Left renal cortex interstitium (tissue), 4 donors: ENCODE measurements around the gene TRABD2B. TPM values are rescaled to one million over a fixed set of nuclear protein-coding genes. Genes with fewer than 3 reads are reported as not detected.

Experiments
- DNase-seq, 4 donors: peaks; one replicate each; pipeline ENCODE4 v3.0.0-alpha.2; 2013; ENCODE audit warnings: low read depth in 4 of 4, low spot score in 2 of 4, missing footprints in 1 of 4
- polyA plus RNA-seq, 4 donors: library from polyadenylated mRNA; unstranded; fragments of 120-200 nt; gene quantifications; one replicate each; pipeline ENCODE4 v1.2.1, GENCODE V29; 2013; ENCODE audit not compliant: insufficient read length in 4 of 4

The TRABD2B gene
- polyA plus RNA-seq, 4 donors, result 13.9 to 29.5 (median 23.1) TPM

DNA sequence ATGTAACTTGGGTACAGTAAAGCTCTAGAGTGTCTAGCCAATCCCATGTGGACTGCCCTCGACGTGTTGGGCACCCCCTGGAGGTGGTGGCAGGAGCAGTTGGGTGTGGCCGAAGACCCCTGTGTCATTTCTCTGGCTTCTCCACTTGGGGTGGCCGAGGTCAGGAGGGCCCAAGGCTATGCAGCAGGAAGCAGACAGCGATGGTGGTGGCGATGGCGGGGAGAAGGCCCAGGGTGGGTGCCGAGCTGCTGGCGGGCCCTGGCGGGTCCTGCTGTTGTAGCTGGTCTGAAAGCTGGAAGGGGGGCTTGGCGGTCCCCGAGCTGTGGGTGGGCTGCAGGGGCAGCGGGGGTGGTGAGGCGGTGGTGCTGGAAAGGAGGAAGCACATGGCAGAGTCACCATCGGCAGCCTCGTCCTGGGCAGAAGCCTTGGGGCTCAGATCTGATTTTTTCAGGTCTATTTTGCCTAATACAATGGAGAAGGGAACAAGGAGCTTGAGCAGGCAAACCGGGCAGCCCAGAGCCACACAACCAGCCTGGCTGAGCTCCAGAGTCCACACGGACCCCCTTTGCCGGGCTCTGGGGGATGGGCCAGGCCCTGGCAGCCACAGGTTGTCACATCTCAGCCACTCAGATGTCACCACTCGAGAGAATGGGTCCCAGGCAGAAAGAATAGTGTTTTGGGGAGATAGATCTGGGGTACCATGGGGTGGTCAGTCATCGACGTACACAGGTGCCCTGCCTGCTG, 231.3 kb downstream of the TRABD2B start:
- DNase-seq, result no peak

DNA sequence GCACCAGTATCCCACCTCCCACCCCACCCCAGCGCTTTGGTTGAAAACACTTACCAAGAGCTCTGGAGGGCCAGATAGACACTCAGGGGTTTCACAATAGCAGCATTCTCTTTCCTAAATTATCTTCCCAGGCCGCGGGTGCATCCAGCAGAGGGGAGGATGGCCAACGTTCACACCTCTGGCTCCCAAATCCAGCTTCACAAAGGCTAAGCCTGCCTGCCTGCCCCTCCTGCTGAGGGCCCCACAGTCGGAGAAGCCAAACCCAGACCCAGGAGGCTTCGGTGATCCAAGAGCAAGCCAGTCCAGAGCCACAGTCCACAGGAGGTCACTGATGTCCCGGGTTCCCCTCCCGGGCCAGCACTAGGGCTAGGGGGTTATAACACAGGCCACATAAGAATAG, 231.9 kb downstream of the TRABD2B start:
- no peak for DNase-seq

DNA sequence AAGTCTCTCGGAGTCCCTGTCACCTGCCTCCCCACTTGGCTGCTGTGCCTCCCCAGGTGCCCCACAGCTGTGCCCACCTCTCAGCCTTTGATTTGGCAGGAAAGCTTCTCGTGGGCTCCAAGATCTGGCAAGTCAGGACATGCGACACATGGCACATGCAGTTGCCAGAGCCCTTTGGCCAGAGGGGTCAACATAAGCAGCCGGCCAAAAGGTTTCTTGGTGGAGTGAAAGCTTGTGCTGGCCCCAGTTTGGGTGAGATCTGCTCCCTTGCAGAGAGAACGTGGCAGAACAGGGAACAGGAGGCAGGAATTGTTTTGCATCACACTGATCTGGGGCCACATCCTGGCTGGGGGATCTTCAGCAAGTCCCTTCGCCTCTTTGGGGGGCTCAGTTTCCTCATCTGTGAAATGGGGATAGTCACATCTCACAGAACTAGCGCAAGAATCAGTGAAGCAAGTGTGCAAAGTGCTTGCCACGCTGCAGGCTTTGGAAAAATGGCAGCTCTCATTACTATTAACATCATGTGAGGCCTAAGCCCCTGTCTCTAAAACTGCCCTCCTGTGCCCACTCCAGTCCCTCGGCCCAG, 232.6 kb downstream of the TRABD2B start:
- DNase-seq, result no peak

DNA sequence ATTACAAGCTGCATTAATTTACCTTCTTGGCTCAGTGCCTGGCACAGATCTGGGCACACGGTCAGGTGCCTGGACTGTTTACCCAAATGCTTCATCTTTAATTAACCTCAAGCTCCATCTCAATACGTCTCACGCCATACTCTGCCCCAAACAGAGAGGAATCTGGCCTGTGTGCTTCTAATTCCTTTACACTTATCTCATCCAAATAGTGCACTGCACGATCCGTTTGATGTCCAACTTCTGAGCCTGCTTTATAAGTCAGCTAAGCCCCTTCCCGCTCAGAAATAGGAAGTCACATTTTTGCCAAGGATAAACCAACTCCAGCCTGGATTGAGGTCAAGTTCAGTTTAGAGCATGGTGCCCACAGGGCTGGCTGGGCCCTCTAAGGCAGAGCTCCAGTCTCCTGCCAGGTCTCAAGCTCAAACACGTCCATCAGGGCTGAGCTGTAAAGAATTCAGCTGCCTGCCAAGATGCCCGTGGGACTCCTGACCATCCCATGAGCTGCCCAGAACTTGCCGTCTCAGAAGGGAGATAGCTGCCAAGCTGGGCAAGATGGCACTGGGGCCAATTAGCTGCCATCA, 233.5 kb downstream of the TRABD2B start:
- no peak for DNase-seq

DNA sequence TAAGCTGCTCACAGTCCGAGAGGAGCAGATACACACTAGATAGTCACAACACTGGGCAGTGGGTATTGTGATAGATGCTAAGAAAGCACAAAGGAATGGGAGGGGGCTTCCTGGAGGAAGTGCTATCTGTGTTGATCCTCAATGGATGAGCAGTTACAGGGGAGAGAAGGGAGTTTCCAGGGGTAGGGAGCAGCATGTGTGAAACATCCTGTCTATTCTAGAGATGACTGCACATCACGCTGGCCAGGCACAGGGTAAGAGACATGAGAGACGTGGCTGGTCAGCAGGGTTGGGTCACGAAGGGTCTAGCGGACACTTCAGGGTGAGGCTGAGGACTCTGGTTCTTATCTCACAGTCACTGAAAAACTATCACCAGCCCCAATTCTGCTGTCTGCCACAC, 235.2 kb downstream of the TRABD2B start:
- no peak for DNase-seq

DNA sequence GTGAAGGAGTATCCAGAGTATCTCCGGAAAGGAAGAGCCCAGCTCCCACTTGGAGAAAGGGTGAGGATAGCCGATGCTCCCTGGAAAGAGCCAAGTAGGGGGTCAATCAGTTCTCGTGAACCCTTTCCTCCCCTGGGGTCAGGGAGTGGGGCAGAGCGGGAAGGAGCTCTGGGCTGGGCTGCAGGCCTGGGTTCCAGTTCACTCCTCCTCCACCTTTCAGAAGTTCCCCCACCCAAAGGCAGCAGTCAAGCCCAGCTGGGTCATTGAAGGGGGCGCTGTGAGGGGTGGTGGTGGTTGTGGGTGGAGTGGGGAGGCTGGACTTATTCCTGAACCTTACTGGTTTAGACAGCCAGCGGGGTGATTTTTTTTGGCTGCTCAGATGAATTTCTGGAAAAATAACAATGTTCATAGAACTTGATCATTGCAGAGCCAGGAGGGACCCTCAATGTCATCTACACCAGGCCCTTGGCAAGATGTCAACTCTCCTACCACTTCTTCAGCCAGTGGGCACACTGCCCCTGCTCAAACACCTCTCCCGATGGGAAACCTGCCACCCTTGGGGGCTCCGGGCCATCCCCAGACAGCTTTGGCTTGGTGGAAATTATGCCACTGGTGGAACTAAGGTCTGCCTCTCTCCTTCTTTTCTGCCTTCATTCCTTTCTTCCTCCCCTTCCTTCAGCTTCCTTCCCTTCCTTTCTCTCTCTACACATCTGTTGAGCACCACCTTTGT, 235.8 kb downstream of the TRABD2B start:
- no peak for DNase-seq

DNA sequence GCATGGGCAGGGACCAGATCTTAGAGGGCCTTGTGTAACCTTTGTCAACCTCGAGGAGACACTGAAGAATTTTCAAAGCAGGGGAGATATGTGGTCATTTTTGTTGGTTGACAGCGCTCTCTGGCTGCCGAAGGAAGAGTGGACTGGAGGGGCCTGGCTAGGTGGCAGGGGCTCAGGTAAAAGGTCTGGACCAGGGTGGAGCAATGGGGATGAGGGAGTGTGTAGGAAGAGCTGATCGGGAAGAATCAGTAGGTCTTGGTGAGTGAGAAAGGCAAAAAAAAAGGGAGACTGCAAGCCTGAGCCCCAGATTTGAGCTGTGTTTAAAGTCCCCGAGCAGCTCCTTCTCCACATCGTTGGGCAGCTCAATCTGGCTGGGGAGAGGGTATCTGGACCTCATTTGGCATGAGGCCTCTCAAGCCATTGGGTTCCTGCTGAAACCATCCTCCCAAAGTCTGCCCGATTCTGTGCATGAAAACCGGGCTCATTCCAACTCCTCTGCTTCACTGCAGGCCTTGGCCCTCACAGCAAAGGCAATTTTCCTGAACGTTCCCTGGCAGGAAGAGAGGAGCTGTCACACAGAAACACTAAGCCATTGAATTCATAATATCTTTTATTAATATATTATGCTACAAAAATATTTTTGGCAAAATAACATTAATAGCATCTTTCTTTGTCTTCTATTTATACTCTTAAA, 237.1 kb downstream of the TRABD2B start:
- no peak for DNase-seq

DNA sequence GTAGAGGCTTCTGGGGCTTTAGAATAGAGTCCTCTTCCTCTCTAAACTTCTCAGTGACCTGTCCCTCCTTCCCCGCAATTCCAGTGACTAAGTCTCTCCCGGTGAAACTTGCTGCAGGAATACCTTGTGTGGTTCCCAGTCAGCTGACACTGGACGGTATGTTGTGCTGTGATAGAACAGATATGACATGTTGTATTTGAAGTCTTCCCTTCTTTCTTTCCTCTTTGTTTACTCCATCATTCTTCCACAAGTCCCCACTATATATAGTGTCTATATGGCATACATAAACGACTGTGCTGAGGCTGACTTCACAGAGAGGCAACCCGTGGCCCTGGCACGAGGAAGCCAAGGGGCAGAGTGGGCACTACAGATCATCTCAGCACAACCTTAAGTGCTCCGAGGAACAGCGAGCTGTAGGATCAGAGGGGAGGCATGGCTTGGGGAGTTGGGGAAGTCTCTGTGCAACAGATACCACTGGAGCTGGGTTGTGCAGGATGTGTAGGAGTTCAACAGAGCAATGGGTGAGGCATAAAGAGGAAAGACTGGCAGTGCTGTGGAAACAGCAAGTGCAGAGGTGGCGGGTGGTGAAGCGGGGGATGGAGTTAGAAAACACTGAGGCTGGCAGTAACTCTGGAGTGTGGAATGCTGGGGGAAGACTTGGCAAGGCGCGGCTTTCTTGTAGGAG, 237.8 kb downstream of the TRABD2B start:
- DNase-seq, result no peak

DNA sequence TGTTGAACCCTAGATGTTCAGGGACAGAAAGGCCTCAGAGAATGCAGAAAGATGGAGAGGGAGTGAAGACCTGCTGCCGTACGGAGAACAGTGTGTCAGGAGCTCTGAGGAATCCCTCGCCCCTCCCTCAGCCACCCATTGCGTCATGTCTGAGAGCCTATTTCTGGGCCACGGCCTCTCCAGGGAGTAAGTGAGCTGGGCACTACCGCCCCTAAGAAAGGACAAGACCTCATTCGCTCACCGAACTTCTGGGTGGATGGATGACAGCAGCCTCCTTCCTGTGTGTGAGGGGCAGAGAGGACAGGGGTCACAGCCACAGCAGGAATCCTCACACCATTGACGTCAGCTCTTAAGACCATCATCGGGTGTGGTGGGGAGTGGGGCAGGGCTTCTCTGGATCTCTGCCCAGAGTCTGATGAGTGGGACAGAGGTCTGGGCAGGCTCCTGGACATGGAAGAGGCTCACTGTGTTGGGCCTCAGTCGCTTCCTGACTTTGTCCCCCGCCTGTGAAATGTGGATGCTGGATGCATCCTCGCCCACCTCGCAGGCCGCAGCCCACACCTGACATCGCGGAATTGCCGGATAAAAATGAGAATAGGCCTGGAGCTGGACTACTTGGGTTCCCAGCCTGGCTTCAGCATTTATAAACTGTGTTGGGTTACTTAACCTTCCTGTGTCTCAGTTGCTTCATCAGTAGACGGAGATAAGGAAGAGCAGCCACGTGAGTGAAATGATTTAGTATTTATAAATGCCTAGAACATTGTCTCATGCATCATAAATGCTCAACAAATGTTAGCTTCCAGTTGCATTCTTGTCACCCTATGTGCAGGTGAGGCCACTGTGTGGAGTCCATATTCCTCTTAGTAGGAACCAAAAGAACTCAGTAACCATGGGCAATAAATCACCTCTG, 238.6 kb downstream of the TRABD2B start:
- no peak for DNase-seq

DNA sequence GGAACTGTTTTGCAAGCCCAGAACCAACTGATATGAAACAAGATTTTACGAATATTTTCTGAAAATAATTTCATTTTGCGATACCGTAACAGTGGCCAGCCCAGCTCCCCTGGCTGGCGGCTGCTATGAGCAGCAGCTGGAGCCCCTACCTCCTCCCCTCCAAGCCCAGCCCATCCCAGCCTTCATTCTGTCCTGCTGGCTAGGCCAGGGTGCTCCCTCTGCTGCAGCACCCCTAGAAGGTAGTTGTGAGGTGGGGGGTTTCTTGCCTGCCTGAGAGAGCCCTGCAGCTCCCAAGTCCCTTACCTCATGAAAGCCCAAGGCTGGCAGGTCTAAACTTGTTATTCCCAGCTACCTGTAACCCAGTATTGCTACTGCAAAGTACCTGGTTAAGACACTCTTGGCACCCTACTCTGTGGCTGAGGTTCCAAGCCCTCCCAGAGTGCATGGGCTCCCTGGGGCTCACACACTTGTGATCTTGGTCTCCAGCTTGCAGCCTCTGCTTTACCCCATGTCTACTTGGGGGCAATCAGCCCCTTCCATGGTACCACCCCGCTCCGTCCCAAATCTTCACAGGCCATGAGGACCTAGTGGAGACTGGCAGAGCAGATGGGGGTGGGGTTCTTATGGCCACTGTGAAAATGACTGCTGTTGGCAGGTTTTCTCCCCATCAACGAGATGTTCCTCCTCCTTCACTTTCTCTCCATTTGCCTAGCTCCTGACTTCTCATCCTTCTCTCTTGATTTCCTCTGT, 239.8 kb downstream of the TRABD2B start:
- DNase-seq, result no peak

DNA sequence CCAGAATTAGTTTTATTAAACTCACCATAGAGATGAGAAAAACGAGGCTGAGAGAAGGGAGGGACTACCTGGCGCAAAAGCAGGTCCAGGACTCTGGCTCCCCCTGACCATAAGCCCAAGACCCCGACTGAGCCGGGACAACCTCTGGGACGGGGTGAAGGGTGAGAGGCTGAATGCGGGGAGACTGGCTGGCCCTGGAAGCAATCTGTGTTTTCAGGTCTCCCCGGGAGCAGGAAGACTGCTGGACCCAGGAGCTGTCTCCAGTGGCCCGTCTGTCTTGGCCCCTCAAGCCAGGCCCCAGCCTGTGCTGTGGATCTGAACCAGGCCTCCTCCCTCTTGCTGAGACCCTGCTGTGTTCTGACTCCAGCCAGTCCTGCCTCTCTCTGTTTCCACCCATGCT, 240.8 kb downstream of the TRABD2B start:
- no peak for DNase-seq

DNA sequence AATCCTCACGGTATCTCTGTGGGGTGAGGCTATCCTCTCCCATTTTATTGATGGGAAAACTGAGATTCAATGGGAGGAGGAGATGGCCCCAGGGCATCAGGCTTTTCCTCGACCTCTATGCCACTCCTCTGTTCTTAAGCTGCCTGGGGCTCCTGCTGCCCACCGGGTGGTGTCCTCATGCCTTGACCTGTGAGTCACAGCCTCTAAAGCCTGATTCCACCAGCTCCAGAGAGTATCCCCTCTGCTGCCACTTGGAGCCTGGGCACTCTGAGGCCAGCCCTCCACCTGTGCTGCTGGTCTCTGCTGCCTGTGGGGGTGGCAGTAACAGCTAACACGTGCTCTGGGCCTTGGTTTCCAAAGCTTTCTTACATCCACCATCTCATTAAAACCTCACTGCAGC, 241.2 kb downstream of the TRABD2B start:
- DNase-seq, result no peak

DNA sequence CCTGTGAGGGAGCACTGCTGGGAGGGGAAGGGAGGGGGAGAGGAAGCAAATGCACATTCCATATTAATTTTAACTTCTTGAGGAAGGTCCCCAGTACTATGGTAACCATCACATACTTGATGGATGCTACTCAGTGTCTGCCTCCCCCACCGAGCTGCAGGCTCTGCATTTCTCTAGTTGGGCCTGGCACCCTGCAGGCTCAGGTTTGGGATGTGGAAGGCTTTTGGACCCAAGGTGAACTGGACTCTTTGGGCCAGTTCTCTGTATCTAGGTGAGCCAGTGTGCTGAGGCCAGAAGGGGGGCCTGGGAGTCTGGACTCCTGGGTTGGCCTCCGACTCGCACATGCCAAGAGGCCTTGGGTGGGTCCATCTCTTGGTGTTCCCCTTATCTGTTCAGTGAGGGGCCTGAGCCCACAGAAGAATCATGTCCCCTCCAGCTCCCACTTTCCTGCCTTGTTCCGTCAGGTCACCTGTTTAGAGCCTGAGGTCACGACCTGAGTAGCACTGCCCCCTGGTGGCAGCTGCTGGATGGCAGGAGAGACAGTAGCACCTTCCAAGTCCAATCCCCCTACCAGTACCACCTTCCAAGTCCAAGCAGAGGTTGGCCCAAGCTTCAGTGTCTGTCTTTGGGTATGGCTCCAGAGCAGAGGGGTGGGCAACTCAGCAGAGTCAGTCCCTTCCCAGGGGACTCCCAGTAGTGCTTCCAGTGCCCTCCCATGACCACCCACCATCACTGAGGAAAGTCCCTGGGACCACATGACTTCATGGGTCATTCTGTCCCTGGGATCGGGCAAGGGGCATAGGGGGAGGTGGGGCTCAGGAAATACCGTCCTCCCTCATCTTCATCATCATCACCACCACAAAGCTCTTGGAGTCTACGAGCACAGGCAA, 241.8 kb downstream of the TRABD2B start:
- DNase-seq, result no peak

DNA sequence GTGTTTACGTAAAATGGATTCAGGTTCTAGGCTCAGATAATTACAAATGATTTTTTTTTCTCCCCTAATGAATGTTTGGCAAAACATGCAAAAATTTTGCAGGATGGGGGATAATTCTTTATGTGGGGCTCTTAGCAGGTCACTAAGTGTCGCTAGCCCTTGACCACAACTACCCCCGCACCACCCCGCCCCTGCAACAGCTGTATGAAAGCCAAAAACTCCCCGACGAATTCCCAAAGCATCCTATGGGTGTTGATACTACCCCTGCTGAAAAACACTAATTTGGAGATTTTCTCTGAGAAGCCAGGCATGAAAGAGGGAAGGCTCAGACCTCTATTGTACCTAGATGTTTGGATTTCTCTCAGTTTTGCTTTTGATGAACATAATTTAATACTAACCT, 243.0 kb downstream of the TRABD2B start:
- DNase-seq, result no peak

DNA sequence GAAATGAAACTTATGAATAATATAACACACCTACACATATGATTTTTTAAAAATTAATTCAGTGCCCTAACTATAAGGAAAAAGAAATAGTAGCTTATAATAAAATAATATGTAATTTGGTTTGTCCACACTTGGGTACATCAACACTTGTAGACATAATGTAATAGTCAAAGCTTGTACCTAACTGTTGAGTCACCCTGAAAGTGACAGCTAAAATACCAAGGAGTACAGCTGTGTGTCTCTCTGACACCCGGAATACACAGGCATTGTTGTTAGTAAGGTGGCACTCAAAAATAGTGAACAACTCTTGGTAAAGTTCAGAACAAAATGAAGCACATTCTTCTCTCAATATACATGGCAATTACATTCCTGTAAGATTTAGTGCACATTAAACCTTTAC, 243.4 kb downstream of the TRABD2B start:
- no peak for DNase-seq

DNA sequence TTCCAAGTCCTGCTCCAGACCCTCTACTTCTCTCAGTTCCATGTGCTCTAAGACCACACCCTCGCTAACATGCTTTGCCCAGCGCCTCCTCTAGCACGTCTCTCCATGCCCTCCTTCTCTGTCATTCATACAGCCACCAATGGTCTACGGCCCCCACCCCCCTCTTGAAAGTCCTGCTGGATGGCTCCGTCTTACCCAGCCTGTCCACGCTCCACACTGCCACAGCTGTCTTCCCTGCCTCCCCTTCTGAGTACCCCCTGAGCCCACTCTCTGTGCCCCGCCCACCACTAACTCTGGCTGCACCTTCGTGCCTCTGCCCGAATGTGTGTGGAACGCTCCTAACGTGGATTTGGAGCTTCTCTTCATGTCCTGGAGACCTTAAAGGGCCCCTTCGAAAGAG, 244.6 kb downstream of the TRABD2B start:
- no peak for DNase-seq

DNA sequence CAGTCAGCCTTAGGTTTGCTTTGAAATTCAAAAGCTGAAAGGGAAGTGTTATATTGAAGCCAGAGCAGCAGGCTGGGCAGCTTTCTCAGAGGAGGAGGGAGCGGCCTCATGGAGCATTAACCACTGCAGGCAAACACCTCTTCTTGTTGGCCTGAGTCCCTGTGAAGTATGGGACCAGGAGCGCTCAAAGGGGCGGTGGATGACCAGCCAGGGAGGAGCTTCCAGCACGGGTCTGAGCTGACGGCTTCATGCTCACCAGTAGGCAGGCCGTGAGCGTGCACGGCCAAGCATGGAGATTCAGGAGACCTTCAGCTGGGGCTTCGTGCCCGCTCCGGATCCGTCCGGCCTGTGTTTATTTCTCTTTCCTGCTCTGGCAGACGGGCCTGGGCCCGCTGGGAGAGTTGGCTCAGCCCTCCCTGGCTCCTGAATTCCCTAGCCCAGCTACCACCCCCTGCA, 245.2 kb downstream of the TRABD2B start:
- peak in 1 of 4 donors; percentile 47 for DNase-seq

DNA sequence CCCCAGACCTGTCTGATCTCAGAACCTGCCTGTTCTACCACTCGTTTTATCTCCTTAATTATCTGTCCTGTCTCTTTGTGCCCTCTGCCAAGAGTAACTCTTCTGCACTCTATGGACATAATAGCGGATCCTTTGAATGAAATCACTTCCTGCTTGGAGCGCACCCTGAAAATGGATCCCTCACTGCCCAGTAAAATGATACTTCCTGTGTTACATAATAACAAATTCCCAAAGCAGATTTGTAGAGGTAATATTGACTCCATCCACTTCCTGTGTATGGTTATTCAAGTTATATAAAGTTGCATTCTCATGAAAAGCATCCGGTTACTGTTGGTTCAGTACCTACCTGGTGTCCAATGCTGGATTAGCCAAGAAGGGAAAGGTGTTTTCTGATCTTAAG, 246.0 kb downstream of the TRABD2B start:
- no peak for DNase-seq
